HCT116 (cell line): Measurements from ENCODE around the gene CAPN9.

Source experiments
- CEBPB ChIP-seq: IDR thresholded peaks from 2 replicates; pipeline ENCODE4 v1.6.1; 2012; ENCODE audit warnings: low read depth
- EZH2 ChIP-seq: fragments of 200-600 bp; sonication (generic); IDR thresholded peaks from 2 replicates; pipeline ENCODE4 v1.6.1; 2017; ENCODE audit warnings: antibody characterized with exemption, mixed run types
- EZH2phosphoT487 ChIP-seq: fragments of 200-600 bp; IDR thresholded peaks from 2 replicates; pipeline ENCODE4 v1.6.1; 2018; ENCODE audit warnings: antibody characterized with exemption, borderline replicate concordance
- JUND ChIP-seq: IDR thresholded peaks from 2 replicates; pipeline ENCODE4 v1.6.1; 2012
- POLR2A ChIP-seq: IDR thresholded peaks from 2 replicates; pipeline ENCODE4 v1.7.0; 2011; ENCODE audit warnings: borderline replicate concordance; ENCODE audit not compliant: insufficient read depth, insufficient read length; ENCODE audit errors: extremely low read depth
- SIN3A ChIP-seq: IDR thresholded peaks from 2 replicates; pipeline ENCODE4 v1.6.1; 2012; ENCODE audit warnings: low read depth
- TCF7L2 ChIP-seq: IDR thresholded peaks from 2 replicates; pipeline ENCODE4 v1.7.0; 2011; ENCODE audit warnings: borderline replicate concordance, inconsistent platforms; ENCODE audit not compliant: insufficient read depth, insufficient read length; ENCODE audit errors: extremely low read depth
- ZFX ChIP-seq: fragments of 450-650 bp; IDR thresholded peaks from 2 replicates; pipeline ENCODE4 v1.6.1; 2017
- TF ChIP-seq, protein P1 (sequence below), 3 experiments: fragments of 200-600 bp in 1 of 3; sonication (generic) in 1 of 3; IDR thresholded peaks in 2 of 3; conservative IDR thresholded peaks in 1 of 3; 2 replicates each; pipeline ENCODE4 v1.5.1; 2012 to 2017; ENCODE audit warnings: low read depth in 2 of 3, low read length in 2 of 3, antibody characterized with exemption in 1 of 3, borderline replicate concordance in 1 of 3, control low read depth in 1 of 3, mild to moderate bottlenecking in 1 of 3, mixed read lengths in 1 of 3, mixed run types in 1 of 3, moderate library complexity in 1 of 3; ENCODE audit not compliant: insufficient read depth in 1 of 3
- TF ChIP-seq, protein P2 (sequence below): IDR thresholded peaks from 2 replicates; pipeline ENCODE4 v1.6.1; 2012
- TF ChIP-seq, protein P3 (sequence below): IDR thresholded peaks from 2 replicates; pipeline ENCODE4 v1.6.1; 2012; ENCODE audit warnings: low read depth
- TF ChIP-seq, protein P4 (sequence below): IDR thresholded peaks from 2 replicates; pipeline ENCODE4 v1.6.1; 2011; ENCODE audit warnings: mild to moderate bottlenecking, low read length, moderate library complexity; ENCODE audit not compliant: insufficient replicate concordance; ENCODE audit errors: extremely low read depth

DNA sequence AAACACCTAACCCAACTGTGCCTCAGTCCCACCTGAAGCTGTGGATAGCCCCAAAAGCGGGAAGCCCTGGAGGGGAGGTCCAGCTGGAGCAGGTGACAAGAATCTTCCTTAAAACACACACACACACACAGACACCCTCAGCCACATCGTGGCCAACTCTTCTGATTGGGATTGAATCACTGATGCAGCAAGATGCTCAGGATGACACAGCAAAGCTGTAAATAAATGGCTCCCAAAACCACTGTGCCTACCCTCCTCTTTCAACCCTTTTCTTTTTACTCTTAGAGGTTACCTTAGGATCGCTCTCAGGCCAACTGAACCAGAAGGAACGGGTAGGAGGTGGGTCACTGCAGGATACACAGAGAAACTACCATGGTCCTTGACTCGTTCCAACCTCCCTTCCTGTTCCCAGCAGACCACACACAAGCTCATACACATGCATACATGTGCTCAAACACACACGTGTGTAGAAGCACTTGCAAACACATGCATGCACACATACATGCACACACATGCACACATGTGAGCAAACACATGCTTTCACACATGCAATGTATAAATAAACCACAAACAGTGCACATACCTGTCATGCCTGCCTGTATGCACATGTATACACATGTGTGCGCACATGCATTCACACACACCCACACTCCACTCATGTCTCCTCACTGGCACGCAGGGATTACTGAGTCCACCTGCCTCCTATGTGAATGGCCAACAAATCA lies 14.4 kb downstream of the CAPN9 start:
- TF ChIP-seq EZH2: no peak
- no peak for TF ChIP-seq POLR2A
- TF ChIP-seq, protein P1, sequence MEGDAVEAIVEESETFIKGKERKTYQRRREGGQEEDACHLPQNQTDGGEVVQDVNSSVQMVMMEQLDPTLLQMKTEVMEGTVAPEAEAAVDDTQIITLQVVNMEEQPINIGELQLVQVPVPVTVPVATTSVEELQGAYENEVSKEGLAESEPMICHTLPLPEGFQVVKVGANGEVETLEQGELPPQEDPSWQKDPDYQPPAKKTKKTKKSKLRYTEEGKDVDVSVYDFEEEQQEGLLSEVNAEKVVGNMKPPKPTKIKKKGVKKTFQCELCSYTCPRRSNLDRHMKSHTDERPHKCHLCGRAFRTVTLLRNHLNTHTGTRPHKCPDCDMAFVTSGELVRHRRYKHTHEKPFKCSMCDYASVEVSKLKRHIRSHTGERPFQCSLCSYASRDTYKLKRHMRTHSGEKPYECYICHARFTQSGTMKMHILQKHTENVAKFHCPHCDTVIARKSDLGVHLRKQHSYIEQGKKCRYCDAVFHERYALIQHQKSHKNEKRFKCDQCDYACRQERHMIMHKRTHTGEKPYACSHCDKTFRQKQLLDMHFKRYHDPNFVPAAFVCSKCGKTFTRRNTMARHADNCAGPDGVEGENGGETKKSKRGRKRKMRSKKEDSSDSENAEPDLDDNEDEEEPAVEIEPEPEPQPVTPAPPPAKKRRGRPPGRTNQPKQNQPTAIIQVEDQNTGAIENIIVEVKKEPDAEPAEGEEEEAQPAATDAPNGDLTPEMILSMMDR (IDR thresholded peaks at IDR 0.05 in 2 of 3, conservative IDR thresholded peaks at IDR 0.05 in 1 of 3; ENCODE audit: borderline replicate concordance in 1 of 3, insufficient read depth in 1 of 3, low read depth in 2 of 3, low read length in 2 of 3): no peak
- TF ChIP-seq, protein P2, sequence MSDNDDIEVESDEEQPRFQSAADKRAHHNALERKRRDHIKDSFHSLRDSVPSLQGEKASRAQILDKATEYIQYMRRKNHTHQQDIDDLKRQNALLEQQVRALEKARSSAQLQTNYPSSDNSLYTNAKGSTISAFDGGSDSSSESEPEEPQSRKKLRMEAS: no peak
- no peak for TF ChIP-seq CEBPB
- no peak for TF ChIP-seq ZFX
- no peak for TF ChIP-seq TCF7L2
- TF ChIP-seq SIN3A: no peak
- TF ChIP-seq EZH2phosphoT487: no peak
- TF ChIP-seq, protein P3, sequence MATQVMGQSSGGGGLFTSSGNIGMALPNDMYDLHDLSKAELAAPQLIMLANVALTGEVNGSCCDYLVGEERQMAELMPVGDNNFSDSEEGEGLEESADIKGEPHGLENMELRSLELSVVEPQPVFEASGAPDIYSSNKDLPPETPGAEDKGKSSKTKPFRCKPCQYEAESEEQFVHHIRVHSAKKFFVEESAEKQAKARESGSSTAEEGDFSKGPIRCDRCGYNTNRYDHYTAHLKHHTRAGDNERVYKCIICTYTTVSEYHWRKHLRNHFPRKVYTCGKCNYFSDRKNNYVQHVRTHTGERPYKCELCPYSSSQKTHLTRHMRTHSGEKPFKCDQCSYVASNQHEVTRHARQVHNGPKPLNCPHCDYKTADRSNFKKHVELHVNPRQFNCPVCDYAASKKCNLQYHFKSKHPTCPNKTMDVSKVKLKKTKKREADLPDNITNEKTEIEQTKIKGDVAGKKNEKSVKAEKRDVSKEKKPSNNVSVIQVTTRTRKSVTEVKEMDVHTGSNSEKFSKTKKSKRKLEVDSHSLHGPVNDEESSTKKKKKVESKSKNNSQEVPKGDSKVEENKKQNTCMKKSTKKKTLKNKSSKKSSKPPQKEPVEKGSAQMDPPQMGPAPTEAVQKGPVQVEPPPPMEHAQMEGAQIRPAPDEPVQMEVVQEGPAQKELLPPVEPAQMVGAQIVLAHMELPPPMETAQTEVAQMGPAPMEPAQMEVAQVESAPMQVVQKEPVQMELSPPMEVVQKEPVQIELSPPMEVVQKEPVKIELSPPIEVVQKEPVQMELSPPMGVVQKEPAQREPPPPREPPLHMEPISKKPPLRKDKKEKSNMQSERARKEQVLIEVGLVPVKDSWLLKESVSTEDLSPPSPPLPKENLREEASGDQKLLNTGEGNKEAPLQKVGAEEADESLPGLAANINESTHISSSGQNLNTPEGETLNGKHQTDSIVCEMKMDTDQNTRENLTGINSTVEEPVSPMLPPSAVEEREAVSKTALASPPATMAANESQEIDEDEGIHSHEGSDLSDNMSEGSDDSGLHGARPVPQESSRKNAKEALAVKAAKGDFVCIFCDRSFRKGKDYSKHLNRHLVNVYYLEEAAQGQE: no peak
- TF ChIP-seq, protein P4, sequence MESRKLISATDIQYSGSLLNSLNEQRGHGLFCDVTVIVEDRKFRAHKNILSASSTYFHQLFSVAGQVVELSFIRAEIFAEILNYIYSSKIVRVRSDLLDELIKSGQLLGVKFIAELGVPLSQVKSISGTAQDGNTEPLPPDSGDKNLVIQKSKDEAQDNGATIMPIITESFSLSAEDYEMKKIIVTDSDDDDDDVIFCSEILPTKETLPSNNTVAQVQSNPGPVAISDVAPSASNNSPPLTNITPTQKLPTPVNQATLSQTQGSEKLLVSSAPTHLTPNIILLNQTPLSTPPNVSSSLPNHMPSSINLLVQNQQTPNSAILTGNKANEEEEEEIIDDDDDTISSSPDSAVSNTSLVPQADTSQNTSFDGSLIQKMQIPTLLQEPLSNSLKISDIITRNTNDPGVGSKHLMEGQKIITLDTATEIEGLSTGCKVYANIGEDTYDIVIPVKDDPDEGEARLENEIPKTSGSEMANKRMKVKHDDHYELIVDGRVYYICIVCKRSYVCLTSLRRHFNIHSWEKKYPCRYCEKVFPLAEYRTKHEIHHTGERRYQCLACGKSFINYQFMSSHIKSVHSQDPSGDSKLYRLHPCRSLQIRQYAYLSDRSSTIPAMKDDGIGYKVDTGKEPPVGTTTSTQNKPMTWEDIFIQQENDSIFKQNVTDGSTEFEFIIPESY: no peak
- no peak for TF ChIP-seq JUND
